B cell (primary cell): Measurements from ENCODE around the gene C1orf174. TPM values are rescaled to one million over a fixed set of nuclear protein-coding genes. Genes with fewer than 3 reads are reported as not detected.

ENCODE experiments used
- ATAC-seq: fragments of 200-7000 bp; cut with Tn5 transposase; one replicate; pipeline ENCODE4 v1.10.0; 2021; ENCODE audit warnings: low read depth, mild to moderate bottlenecking, moderate number of reproducible peaks, moderate library complexity
- CTCF ChIA-PET: fragments of 350-600 bp; sonication (Branson Sonifier 250); formaldehyde crosslinking; loops from one replicate; lab custom pipeline; 2021; ENCODE audit warnings: antibody characterized with exemption, inconsistent platforms; lab: Charles Lee
- POLR2A ChIA-PET: fragments of 350-600 bp; sonication (Branson Sonifier 250); formaldehyde crosslinking; loops from one replicate; lab custom pipeline; 2021; ENCODE audit warnings: antibody characterized with exemption; lab: Charles Lee
- DNase-seq: peaks from one replicate; pipeline ENCODE4 v3.0.0; 2013
- H2AFZ ChIP-seq: 2 replicates; pipeline ENCODE4 v1.6.1; 2012; ENCODE audit warnings: mild to moderate bottlenecking, low read depth, low read length; ENCODE audit not compliant: insufficient read depth, poor library complexity, severe bottlenecking
- H3K27ac ChIP-seq, 2 donors: 1 replicate in 1 of 2; 2 replicates in 1 of 2; pipeline ENCODE4 v1.5.1; 2012 to 2013; ENCODE audit warnings: low read length in 2 of 2, mild to moderate bottlenecking in 2 of 2, moderate library complexity in 1 of 2
- H3K27me3 ChIP-seq, 4 experiments: fragments of 200-600 bp in 1 of 4; sonication (generic) in 1 of 4; replicated peaks in 1 of 4; 1 replicate in 2 of 4; 2 replicates in 2 of 4; pipeline versions ENCODE4 v1.6.1 to v1.7.0; 2013 to 2016; ENCODE audit warnings: low read length in 3 of 4, mild to moderate bottlenecking in 2 of 4, mixed read lengths in 1 of 4, moderate library complexity in 1 of 4; ENCODE audit not compliant: insufficient read depth in 4 of 4, control insufficient read depth in 3 of 4; ENCODE audit errors: control extremely low read depth in 1 of 4
- H3K36me3 ChIP-seq, 2 experiments: replicated peaks in 1 of 2; 1 replicate in 1 of 2; 2 replicates in 1 of 2; pipeline versions ENCODE4 v1.6.1 to v1.7.1; 2013; ENCODE audit warnings: low read length in 1 of 2; ENCODE audit not compliant: insufficient read depth in 2 of 2, control insufficient read depth in 1 of 2; ENCODE audit errors: control extremely low read depth in 1 of 2, extremely low read depth in 1 of 2
- H3K4me1 ChIP-seq, 2 donors: fragments of 200-600 bp in 1 of 2; sonication (generic) in 1 of 2; 1 replicate in 1 of 2; 2 replicates in 1 of 2; pipeline versions ENCODE4 v1.5.1 to v1.6.1; 2013 to 2017; ENCODE audit warnings: low read length in 2 of 2; ENCODE audit not compliant: control insufficient read depth in 2 of 2, insufficient read depth in 2 of 2
- H3K4me2 ChIP-seq: replicated peaks from 2 replicates; pipeline ENCODE3; 2012; ENCODE audit warnings: mild to moderate bottlenecking, low read depth, low read length; ENCODE audit not compliant: poor library complexity, severe bottlenecking
- H3K4me3 ChIP-seq, 5 experiments: fragments of 200-600 bp in 1 of 5; sonication (generic) in 1 of 5; 1 replicate in 3 of 5; 2 replicates in 2 of 5; pipeline versions ENCODE4 v1.5.1 to v1.7.0; 2011 to 2016; ENCODE audit warnings: low read length in 4 of 5, mild to moderate bottlenecking in 4 of 5, low read depth in 2 of 5, control low read depth in 1 of 5, moderate library complexity in 1 of 5; ENCODE audit not compliant: insufficient read depth in 1 of 5; ENCODE audit errors: control extremely low read depth in 1 of 5, extremely low read depth in 1 of 5
- H3K79me2 ChIP-seq: fragments of 200-600 bp; sonication (generic); one replicate; pipeline ENCODE4 v1.6.0; 2016; ENCODE audit warnings: low read length; ENCODE audit not compliant: control insufficient read depth, insufficient read depth
- H3K9ac ChIP-seq: fragments of 200-600 bp; sonication (generic); 2 replicates; pipeline ENCODE4 v1.6.1; 2017; ENCODE audit warnings: mild to moderate bottlenecking, low read length, moderate library complexity
- H3K9me3 ChIP-seq, 3 donors: one replicate each; pipeline versions ENCODE4 v1.6.1 to v1.7.1; 2013; ENCODE audit warnings: low read length in 2 of 3; ENCODE audit not compliant: control insufficient read depth in 2 of 3, insufficient read depth in 1 of 3; ENCODE audit errors: control extremely low read depth in 1 of 3
- H4K20me1 ChIP-seq: 2 replicates; pipeline ENCODE4 v1.6.0; 2012; ENCODE audit warnings: mild to moderate bottlenecking, low read length; ENCODE audit not compliant: insufficient read depth, control insufficient read depth, poor library complexity, severe bottlenecking
- H3K27ac Mint-ChIP-seq: one replicate; pipeline ENCODE4 v1.8.0; 2021; ENCODE audit warnings: mixed read lengths
- H3K27me3 Mint-ChIP-seq: one replicate; pipeline ENCODE4 v1.8.0; 2021; ENCODE audit warnings: mixed read lengths
- H3K4me1 Mint-ChIP-seq: one replicate; pipeline ENCODE4 v1.8.0; 2021; ENCODE audit warnings: mixed read lengths
- H3K4me3 Mint-ChIP-seq: one replicate; pipeline ENCODE4 v1.8.0; 2021; ENCODE audit warnings: mixed read lengths
- H3K9me3 Mint-ChIP-seq: one replicate; pipeline ENCODE4 v1.8.0; 2022; ENCODE audit warnings: mixed read lengths; ENCODE audit not compliant: insufficient read depth
- CTCF ChIP-seq: fragments of 200-600 bp; IDR thresholded peaks from one replicate; pipeline ENCODE4 v1.8.0; 2022; ENCODE audit warnings: antibody characterized with exemption, mild to moderate bottlenecking
- EZH2 ChIP-seq: IDR thresholded peaks from 2 replicates; pipeline ENCODE4 v1.6.1; 2012; ENCODE audit warnings: borderline replicate concordance, low read depth, mild to moderate bottlenecking, moderate library complexity, low read length; ENCODE audit not compliant: insufficient read depth, poor library complexity, severe bottlenecking
- WGBS: methylation state at CpG from one replicate; pipeline ENCODE4 v1.1.5; 2013; ENCODE audit warnings: missing lambda C conversion rate; ENCODE audit not compliant: insufficient coverage; 5-methylcytosine and 5-hydroxymethylcytosine counted together
- intact Hi-C: fragments of 100-400 bp; cut with micrococcal nuclease; formaldehyde crosslinking; loops from one replicate; pipeline ENCODE4 v1.10.0; 2022
- polyA plus RNA-seq: library from polyadenylated mRNA; depleted of rRNA; stranded (reverse); fragments of >200 nt; gene quantifications from 2 replicates; pipeline ENCODE4 v1.2.3, GENCODE V29; 2012
- total RNA-seq, 2 donors: library from RNA; stranded (reverse); fragments of 120-200 nt in 1 of 2; gene quantifications; 1 replicate in 1 of 2; 2 replicates in 1 of 2; pipeline versions ENCODE4 v1.2.3 to v1.2.4, GENCODE V29; 2013 to 2022

Gene C1orf174
- total and polyA plus RNA-seq, 2 donors (not counting 1 experiment from before 2014, with no cell fraction given): 33.2 to 49.8 TPM

- POLR2A ChIA-PET: no interaction called here
- intact Hi-C loops: no loop called here
- no peak overlapping the region for H3K27ac Mint-ChIP-seq
These were observed 13.4 kb downstream of the C1orf174 start for GRCh38 chr1:3886691-3887090.

GRCh38 chr1:3886106-3886670, 13.9 kb downstream of the C1orf174 start:
- DNase-seq (no peak), ATAC-seq (no peak)
- Mint-ChIP-seq H3K4me3 (no peak overlapping the region), H3K27ac (no peak overlapping the region), H3K27me3 (no peaks in the 10 kb centered on the region), H3K9me3 (no peaks in the 10 kb centered on the region), H3K4me1 (peaks cover 7% of the 10 kb centered on the region)
- no peaks in the 10 kb centered on the region for H3K9me3 ChIP-seq
- peaks cover 21 to 60% of the 10 kb centered on the region in 2 experiments for H3K36me3 ChIP-seq
- H3K79me2 ChIP-seq: peaks cover 11% of the 10 kb centered on the region
- H4K20me1 ChIP-seq: peaks cover 9% of the 10 kb centered on the region
- H3K4me2 ChIP-seq: no peak overlapping the region
- H3K4me3 ChIP-seq: no peak overlapping the region
- H3K27me3 ChIP-seq: no peaks in the 10 kb centered on the region
- ChIA-PET CTCF (no interaction called here), POLR2A (no interaction called here)
- H3K27ac ChIP-seq: no peak overlapping the region
- 96% methylated on average over 14 of the region's 15 CpGs for whole genome bisulfite sequencing
- peaks cover 0 to 9% of the 10 kb centered on the region in 2 donors for H3K4me1 ChIP-seq
- H3K9ac ChIP-seq: no peak overlapping the region
- no peak overlapping the region for H2AFZ ChIP-seq
- TF ChIP-seq EZH2: no peak
- TF ChIP-seq CTCF: no peak
- intact Hi-C loops: no loop called here

More at GRCh38 chr1:3886691-3887090, 13.4 kb downstream of the C1orf174 start:
- no peak overlapping the region for H3K4me2 ChIP-seq
- H4K20me1 ChIP-seq: peaks cover 9% of the 10 kb centered on the region
- ATAC-seq (no peak), DNase-seq (no peak)
- no peak overlapping the region for H3K4me3 ChIP-seq
- H3K79me2 ChIP-seq: peaks cover 16% of the 10 kb centered on the region
- Mint-ChIP-seq H3K27me3 (no peaks in the 10 kb centered on the region), H3K4me3 (no peak overlapping the region), H3K9me3 (no peaks in the 10 kb centered on the region), H3K4me1 (peaks cover 10% of the 10 kb centered on the region)
- peaks cover 21 to 64% of the 10 kb centered on the region in 2 experiments for H3K36me3 ChIP-seq
- no peak overlapping the region for H3K9ac ChIP-seq
- no peak overlapping the region for H2AFZ ChIP-seq
- H3K9me3 ChIP-seq: no peaks in the 10 kb centered on the region
- CTCF ChIA-PET: no interaction called here
- 93% methylated on average over 6 of the region's 8 CpGs for WGBS
- no peak for TF ChIP-seq EZH2
- no peak for TF ChIP-seq CTCF
- no peak overlapping the region for H3K27ac ChIP-seq
- H3K4me1 ChIP-seq: peaks cover 0 to 11% of the 10 kb centered on the region in 2 donors
- H3K27me3 ChIP-seq: no peaks in the 10 kb centered on the region
